22Rv1 (cell line): ENCODE data around the gene U2AF2.

Experiments
- ZFX ChIP-seq: fragments of 450-650 bp; IDR thresholded peaks from 2 replicates; pipeline ENCODE4 v1.6.1; 2017; ENCODE audit warnings: antibody characterized with exemption, borderline replicate concordance
- TF ChIP-seq, protein P1 (sequence below): fragments of 450-650 bp; IDR thresholded peaks from 2 replicates; pipeline ENCODE4 v1.5.1; 2017; ENCODE audit warnings: mild to moderate bottlenecking

DNA sequence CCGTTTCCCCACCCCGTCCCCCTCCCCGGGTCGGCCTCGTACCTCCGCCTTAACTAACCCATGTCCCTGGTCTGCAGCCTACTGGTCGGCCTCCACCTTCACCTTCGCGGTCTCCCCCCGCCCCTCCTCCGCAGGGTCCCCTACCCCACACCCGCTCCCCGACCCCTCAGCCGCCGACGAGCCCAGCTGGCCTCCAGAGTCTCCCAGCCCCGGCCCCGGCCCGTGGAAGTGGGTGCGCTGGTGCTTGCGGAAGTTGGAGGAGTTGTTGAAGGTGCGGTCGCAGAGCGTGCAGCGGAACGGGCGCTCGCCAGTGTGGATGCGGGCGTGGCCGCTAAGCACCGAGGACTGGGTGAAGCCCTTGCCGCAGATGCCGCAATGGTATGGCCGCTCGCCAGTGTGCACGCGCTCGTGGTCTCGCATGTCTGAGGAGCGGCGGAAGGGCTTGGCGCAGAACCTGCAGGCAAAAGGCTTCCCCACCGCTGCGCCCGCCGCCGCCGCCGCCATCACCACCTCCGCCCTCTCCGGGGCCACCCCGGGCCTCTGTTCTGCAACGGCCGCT lies 33.1 kb upstream of the U2AF2 start:
- no peak for TF ChIP-seq ZFX
- TF ChIP-seq, protein P1, sequence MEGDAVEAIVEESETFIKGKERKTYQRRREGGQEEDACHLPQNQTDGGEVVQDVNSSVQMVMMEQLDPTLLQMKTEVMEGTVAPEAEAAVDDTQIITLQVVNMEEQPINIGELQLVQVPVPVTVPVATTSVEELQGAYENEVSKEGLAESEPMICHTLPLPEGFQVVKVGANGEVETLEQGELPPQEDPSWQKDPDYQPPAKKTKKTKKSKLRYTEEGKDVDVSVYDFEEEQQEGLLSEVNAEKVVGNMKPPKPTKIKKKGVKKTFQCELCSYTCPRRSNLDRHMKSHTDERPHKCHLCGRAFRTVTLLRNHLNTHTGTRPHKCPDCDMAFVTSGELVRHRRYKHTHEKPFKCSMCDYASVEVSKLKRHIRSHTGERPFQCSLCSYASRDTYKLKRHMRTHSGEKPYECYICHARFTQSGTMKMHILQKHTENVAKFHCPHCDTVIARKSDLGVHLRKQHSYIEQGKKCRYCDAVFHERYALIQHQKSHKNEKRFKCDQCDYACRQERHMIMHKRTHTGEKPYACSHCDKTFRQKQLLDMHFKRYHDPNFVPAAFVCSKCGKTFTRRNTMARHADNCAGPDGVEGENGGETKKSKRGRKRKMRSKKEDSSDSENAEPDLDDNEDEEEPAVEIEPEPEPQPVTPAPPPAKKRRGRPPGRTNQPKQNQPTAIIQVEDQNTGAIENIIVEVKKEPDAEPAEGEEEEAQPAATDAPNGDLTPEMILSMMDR: no peak
